ENCODE results near the gene LAPTM5.
"Not testable (repeated sequence)": the region's sequence is repeated elsewhere in the genome, so short reads cannot be mapped to it uniquely, and the experiment has no call there.

LAPTM5 gene

GRCh38 chr1:30757352-30758120 lies at the start of gene LAPTM5:
Gene LAPTM5 (minus strand): TSS chr1:30757774. CDS start chr1:30757745, 29 bp downstream.
- DNase-seq: no peak

GRCh38 chr1:30806381-30807317 lies 49.1 kb upstream of the LAPTM5 start:
- no peak for DNase-seq

GRCh38 chr1:30805304-30806003 lies 47.9 kb upstream of the LAPTM5 start:
- DNase-seq: no peak

GRCh38 chr1:30804822-30805221 lies 47.2 kb upstream of the LAPTM5 start:
- DNase-seq: no peak

GRCh38 chr1:30804352-30804751 lies 46.8 kb upstream of the LAPTM5 start:
- no peak for DNase-seq

- no peak for DNase-seq
Measured at GRCh38 chr1:30803562-30803961, 46.0 kb upstream of the LAPTM5 start.

- peak; percentile 91 for DNase-seq
Measured at GRCh38 chr1:30801771-30802198, 44.2 kb upstream of the LAPTM5 start.

- no peak for DNase-seq
Measured at GRCh38 chr1:30799233-30799511, 41.6 kb upstream of the LAPTM5 start.

- DNase-seq: no peak
Measured at GRCh38 chr1:30798389-30799232, 41.0 kb upstream of the LAPTM5 start.

GRCh38 chr1:30795026-30795425 lies 37.5 kb upstream of the LAPTM5 start:
- no peak for DNase-seq

- no peak for DNase-seq
Measured at GRCh38 chr1:30794260-30794659, 36.7 kb upstream of the LAPTM5 start.

GRCh38 chr1:30793209-30793608 lies 35.6 kb upstream of the LAPTM5 start:
- DNase-seq: no peak

- DNase-seq: no peak
Measured at GRCh38 chr1:30791868-30792267, 34.3 kb upstream of the LAPTM5 start.

- DNase-seq: no peak
Measured at GRCh38 chr1:30790850-30791778, 33.5 kb upstream of the LAPTM5 start.

- not testable (repeated sequence) for DNase-seq
Measured at GRCh38 chr1:30790256-30790525, 32.6 kb upstream of the LAPTM5 start.

GRCh38 chr1:30789388-30790255 lies 32.0 kb upstream of the LAPTM5 start:
- DNase-seq: no peak

GRCh38 chr1:30788580-30789387 lies 31.2 kb upstream of the LAPTM5 start:
- no peak for DNase-seq

- DNase-seq: no peak
Measured at GRCh38 chr1:30787856-30788495, 30.4 kb upstream of the LAPTM5 start.

- no peak for DNase-seq
Measured at GRCh38 chr1:30787266-30787665, 29.7 kb upstream of the LAPTM5 start.

All from right forelimb (tissue), 1 donor.